GM10248 (cell line): ENCODE measurements around the gene TPH2.

Experiments
- CTCF ChIA-PET: fragments of 300-600 bp; sonication (Branson Sonifier 250); formaldehyde crosslinking; extraction: SDS; loops from one replicate; lab custom pipeline; 2021; ENCODE audit warnings: antibody characterized with exemption; lab: Yijun Ruan, JAX
- POLR2A ChIA-PET: fragments of 350-650 bp; sonication (Branson Sonifier 250); formaldehyde crosslinking; extraction: SDS; loops from one replicate; lab custom pipeline; 2020; ENCODE audit warnings: antibody characterized with exemption; lab: Yijun Ruan, JAX
- DNase-seq: peaks from one replicate; pipeline ENCODE4 v3.0.0; 2012; ENCODE audit errors: extremely low spot score
- TF ChIP-seq, protein P1 (sequence below): IDR thresholded peaks from 2 replicates; pipeline ENCODE4 v1.5.1; 2012; ENCODE audit warnings: mild to moderate bottlenecking, low read depth; ENCODE audit errors: extremely low read depth, missing control alignments, control extremely low read depth

TPH2 gene

GRCh38 chr12:72037006-72037795, 98.6 kb downstream of the TPH2 start:
- no peak for DNase-seq
- TF ChIP-seq, protein P1, sequence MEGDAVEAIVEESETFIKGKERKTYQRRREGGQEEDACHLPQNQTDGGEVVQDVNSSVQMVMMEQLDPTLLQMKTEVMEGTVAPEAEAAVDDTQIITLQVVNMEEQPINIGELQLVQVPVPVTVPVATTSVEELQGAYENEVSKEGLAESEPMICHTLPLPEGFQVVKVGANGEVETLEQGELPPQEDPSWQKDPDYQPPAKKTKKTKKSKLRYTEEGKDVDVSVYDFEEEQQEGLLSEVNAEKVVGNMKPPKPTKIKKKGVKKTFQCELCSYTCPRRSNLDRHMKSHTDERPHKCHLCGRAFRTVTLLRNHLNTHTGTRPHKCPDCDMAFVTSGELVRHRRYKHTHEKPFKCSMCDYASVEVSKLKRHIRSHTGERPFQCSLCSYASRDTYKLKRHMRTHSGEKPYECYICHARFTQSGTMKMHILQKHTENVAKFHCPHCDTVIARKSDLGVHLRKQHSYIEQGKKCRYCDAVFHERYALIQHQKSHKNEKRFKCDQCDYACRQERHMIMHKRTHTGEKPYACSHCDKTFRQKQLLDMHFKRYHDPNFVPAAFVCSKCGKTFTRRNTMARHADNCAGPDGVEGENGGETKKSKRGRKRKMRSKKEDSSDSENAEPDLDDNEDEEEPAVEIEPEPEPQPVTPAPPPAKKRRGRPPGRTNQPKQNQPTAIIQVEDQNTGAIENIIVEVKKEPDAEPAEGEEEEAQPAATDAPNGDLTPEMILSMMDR, result no peak
- ChIA-PET CTCF (interaction anchor here (1.5 to 2.7 kb wide), 2 partner anchors 12 to 14 kb away, joined by 3 to 14 read pairs; no protein-coding TSS in a partner anchor), POLR2A (no interaction called here)

DNA sequence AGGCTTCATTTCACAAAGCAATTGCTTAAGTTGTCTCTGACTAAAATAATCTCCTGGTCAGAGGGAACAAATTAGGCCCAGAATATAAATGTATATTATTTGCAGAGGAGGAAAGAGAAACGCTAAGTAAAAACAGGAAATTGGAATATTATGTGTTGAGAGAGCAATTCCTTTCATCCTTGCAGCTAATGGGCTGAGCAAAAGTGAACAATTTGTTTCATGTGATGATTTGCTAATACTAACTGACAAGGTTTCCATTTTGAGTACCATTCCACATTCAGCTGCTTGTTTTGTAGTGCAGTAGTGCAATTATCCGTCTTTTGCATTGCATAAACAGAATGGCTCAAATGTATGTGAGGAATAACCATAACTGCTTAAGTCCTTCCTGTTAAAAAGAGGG, 103.2 kb downstream of the TPH2 start:
- DNase-seq, result no peak
- TF ChIP-seq, protein P1, result no peak
- POLR2A ChIA-PET, result no interaction called here
- CTCF ChIA-PET, result interaction anchor here (1.1 to 1.2 kb wide), 2 partner anchors 21 to 22 kb away, joined by 3 read pairs; no protein-coding TSS in a partner anchor

- TF ChIP-seq, protein P1, result no peak
- no peak for DNase-seq
- ChIA-PET POLR2A (no interaction called here), CTCF (no interaction called here)
Observed at GRCh38 chr12:72053604-72054003, 115.0 kb downstream of the TPH2 start.

GRCh38 chr12:72054511-72054910, 115.9 kb downstream of the TPH2 start:
- CTCF ChIA-PET, result no interaction called here
- POLR2A ChIA-PET, result no interaction called here
- TF ChIP-seq, protein P1, result no peak
- no peak for DNase-seq

DNA sequence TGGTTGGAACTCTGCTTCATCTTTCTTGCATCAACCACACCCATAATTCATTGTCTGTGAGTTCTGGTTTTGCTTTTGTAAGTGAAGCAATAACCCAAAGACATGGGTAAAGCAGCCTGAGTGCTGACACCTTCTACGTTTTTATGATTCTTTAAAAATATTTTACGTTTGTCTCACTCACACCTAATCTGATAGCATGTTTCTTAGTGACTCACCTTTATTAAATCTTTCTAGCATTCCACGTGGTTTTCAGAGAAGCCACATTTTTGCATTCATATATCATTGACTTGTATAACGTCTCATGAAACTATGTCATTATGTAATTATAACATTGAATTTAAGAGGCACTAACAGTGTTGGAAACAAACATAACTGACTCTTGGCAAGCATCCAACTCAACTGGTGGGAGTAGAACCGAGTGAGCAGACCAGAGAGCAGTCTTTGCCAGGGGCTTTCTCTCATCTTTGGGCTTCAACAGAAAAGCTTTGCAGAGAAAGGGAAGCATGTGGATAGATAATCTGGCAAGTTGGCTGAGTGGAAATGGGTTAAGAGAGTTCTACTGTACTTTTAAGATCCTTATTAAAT, 118.8 kb downstream of the TPH2 start:
- TF ChIP-seq, protein P1, result no peak
- no peak for DNase-seq
- ChIA-PET CTCF (interaction anchor here (1.0 to 1.3 kb wide), 2 partner anchors 13 to 59 kb away, joined by 3 read pairs; no protein-coding TSS in a partner anchor), POLR2A (no interaction called here)

DNA sequence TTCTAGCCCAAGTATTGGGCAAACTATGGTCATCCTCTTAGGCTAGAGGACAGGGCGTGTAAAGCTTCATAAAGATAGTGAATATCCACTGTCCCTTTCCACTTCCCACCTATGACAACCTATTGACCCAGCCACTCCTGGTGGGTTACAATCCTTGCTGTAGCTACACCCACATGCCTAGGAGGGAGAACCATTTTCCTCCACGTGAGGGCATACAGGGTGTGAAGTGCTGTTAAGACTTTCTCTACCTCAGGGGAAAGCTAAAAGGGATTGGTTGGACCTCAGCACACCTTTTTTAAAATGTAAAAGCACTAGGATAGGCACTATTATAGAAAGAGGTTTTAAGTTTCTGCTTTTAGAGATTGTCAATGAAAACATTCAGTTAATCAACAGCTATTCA, 124.4 kb downstream of the TPH2 start:
- TF ChIP-seq, protein P1, result no peak
- ChIA-PET POLR2A (no interaction called here), CTCF (interaction anchor here (0.8 to 1.0 kb wide), 2 partner anchors 14 to 21 kb away, joined by 3 read pairs; no protein-coding TSS in a partner anchor)
- DNase-seq, result no peak
